MM.1S (cell line): ENCODE results near the gene ETV2.

ENCODE experiments used
- EZH2 ChIP-seq: fragments of 300-600 bp; sonication (generic); optimal IDR thresholded peaks from 2 replicates; pipeline ENCODE3; 2017; ENCODE audit warnings: low read depth, mild to moderate bottlenecking, antibody characterized with exemption, low read length, mixed read lengths
- EZH2phosphoT487 ChIP-seq: fragments of 300-600 bp; sonication (generic); IDR thresholded peaks from 2 replicates; pipeline ENCODE4 v1.6.1; 2018; ENCODE audit warnings: antibody characterized with exemption, low read length
- TF ChIP-seq, protein P1 (sequence below): fragments of 300-600 bp; sonication (generic); IDR thresholded peaks from 2 replicates; pipeline ENCODE4 v1.5.1; 2016; ENCODE audit warnings: antibody characterized with exemption, low read length, mixed read lengths

DNA sequence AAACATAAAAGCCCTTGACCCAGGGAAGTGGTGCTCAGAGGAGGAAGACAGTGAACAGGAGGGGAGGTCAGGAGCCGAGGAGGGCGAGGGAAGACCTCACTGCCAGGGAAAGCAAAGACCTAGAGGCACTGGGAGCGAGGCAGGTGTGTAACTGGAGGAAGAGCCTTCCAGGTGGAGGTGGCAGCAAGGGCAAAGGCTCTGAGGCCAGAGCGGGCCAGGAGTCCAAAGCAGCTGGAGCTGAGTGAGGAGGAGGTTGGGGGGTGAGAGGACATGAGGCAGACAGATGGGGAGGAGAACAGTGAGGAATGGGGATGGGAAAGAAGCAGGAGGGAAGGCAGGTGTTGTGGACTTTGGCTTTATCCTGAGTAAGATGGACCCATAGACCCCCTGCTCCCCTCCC, 28.4 kb downstream of the ETV2 start:
- TF ChIP-seq, protein P1, sequence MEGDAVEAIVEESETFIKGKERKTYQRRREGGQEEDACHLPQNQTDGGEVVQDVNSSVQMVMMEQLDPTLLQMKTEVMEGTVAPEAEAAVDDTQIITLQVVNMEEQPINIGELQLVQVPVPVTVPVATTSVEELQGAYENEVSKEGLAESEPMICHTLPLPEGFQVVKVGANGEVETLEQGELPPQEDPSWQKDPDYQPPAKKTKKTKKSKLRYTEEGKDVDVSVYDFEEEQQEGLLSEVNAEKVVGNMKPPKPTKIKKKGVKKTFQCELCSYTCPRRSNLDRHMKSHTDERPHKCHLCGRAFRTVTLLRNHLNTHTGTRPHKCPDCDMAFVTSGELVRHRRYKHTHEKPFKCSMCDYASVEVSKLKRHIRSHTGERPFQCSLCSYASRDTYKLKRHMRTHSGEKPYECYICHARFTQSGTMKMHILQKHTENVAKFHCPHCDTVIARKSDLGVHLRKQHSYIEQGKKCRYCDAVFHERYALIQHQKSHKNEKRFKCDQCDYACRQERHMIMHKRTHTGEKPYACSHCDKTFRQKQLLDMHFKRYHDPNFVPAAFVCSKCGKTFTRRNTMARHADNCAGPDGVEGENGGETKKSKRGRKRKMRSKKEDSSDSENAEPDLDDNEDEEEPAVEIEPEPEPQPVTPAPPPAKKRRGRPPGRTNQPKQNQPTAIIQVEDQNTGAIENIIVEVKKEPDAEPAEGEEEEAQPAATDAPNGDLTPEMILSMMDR: no peak
- no peak for TF ChIP-seq EZH2
- TF ChIP-seq EZH2phosphoT487: no peak
